ENCODE measurements around the gene CCN6.

- TF ChIP-seq FOXM1 (IDR thresholded peaks at IDR 0.05; ENCODE audit: borderline replicate concordance) (no peak), HDGF (IDR thresholded peaks at IDR 0.05; ENCODE audit: borderline replicate concordance) (no peak), ZNF384 (IDR thresholded peaks at IDR 0.05) (no peak), SUZ12 (IDR thresholded peaks at IDR 0.05) (no peak), FOXA1 (IDR thresholded peaks at IDR 0.05) (no peak), CTBP1 (IDR thresholded peaks at IDR 0.05; ENCODE audit: borderline replicate concordance) (no peak), ARNT (IDR thresholded peaks at IDR 0.05) (no peak), ELF4 (IDR thresholded peaks at IDR 0.05) (no peak), L3MBTL2 (conservative IDR thresholded peaks at IDR 0.05) (no peak)
Measured at GRCh38 chr6:112058243-112059032, 4.5 kb downstream of the CCN6 start.

All from HEK293T (cell line).